ENCODE measurements around the gene CEMIP. TPM values are rescaled to one million over a fixed set of nuclear protein-coding genes. Genes with fewer than 3 reads are reported as not detected.

CEMIP gene
- total and polyA plus RNA-seq, 2 of the 4 experiments (the other 2 are of a cell fraction), result 63.8 to 78.0 TPM

DNA sequence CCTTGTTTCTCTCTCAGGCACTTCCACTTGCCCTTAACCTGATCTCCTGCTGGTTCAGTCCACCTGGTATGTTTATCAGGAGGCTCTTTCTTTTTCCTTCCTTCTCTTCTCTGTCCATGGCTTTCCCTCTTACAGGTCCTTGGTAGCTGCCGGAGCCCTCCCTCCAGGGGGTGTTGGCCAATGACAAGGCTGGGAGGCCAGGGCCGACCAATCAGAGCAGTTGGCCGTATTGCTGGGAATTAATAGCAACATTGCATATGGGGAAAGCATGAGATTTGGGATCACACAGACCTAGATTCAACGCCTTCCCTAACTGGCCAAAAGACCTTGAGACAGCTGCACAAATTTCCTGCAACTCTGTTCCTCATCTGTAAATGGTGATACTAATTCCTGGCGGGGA lies 62.4 kb downstream of the CEMIP start:
- Histone ChIP-seq H3K27me3 (ENCODE audit: control insufficient read depth, insufficient read depth, low read length) (no peaks in the 10 kb centered on the region), H3K56ac (ENCODE audit: extremely low read depth, insufficient read depth, low read length) (no peak overlapping the region), H3K18ac (ENCODE audit: low read depth, low read length) (no peak overlapping the region), H3K4me3 (ENCODE audit: insufficient read depth, low read depth, low read length) (no peak overlapping the region), H3K79me1 (ENCODE audit: low read depth in 1 of 2, low read length in 2 of 2) (peaks cover 0 to 40% of the 10 kb centered on the region in 2 experiments; a peak in 3 of 4 replicates), H3K9me1 (ENCODE audit: insufficient read depth, low read length) (peaks cover 6% of the 10 kb centered on the region; the same call in 1 of the 2 replicates), H3K27ac (ENCODE audit: insufficient read depth, low read length) (no peak overlapping the region), H4K20me1 (ENCODE audit: insufficient read depth, low read length) (peaks cover 93% of the 10 kb centered on the region), H4K91ac (ENCODE audit: insufficient read depth, low read depth, low read length) (no peak overlapping the region), H4K5ac (ENCODE audit: low read depth, low read length) (no peak overlapping the region), H2BK20ac (ENCODE audit: low read depth, low read length) (no peak overlapping the region), H3K4me2 (ENCODE audit: low read depth, low read length) (no peak overlapping the region), H3K9me3 (ENCODE audit: control insufficient read depth, insufficient read depth, low read length) (no peaks in the 10 kb centered on the region), H3K14ac (replicated peaks; ENCODE audit: low read depth, low read length) (no peak overlapping the region), H2AFZ (replicated peaks; ENCODE audit: low read length, poor library complexity) (no peak overlapping the region), H3K4me1 (ENCODE audit: control insufficient read depth, insufficient read depth, low read length) (peaks cover 5% of the 10 kb centered on the region; the same call in 1 of the 2 replicates), H2AK5ac (ENCODE audit: low read depth, low read length) (no peak overlapping the region), H2BK120ac (ENCODE audit: low read depth, low read length) (no peak overlapping the region), H2BK15ac (ENCODE audit: low read depth, low read length) (no peak overlapping the region), H3K4ac (ENCODE audit: low read depth, low read length) (no peak overlapping the region), H2BK5ac (ENCODE audit: low read depth, low read length, poor library complexity, severe bottlenecking) (no peak overlapping the region), H4K8ac (ENCODE audit: low read depth in 2 of 2, low read length in 2 of 2) (no peak overlapping the region), H3K23ac (ENCODE audit: low read depth, low read length) (no peak overlapping the region), H2AK9ac (replicated peaks; ENCODE audit: low read depth, low read length, poor library complexity) (no peak overlapping the region), H3K36me3 (ENCODE audit: control insufficient read depth, insufficient read depth, low read length) (peaks cover 79% of the 10 kb centered on the region), H3K9ac (ENCODE audit: low read depth, low read length) (no peak overlapping the region)
- in situ Hi-C loops (cut with MboI; ENCODE audit: low sequenced_read_pairs) (loop anchor here (5.0 kb wide), 1 partner anchor 51 kb away; no protein-coding TSS in a partner anchor), dilution Hi-C loops (cut with HindIII; ENCODE audit: low sequenced_read_pairs, unreplicated experiment) (no loop called here), intact Hi-C loops (cut with micrococcal nuclease) (no loop called here)
- POLR2A ChIA-PET (ENCODE audit: unreplicated experiment), result no interaction called here
- no CpG with 5 or more reads among the region's 5 CpGs for WGBS, 2 experiments (ENCODE audit: extremely low coverage in 2 of 2, insufficient read length in 1 of 2)
- DNase-seq (no peak), ATAC-seq (ENCODE audit: low read depth) (no peak)
- no peak for TF ChIP-seq RCOR1 (IDR thresholded peaks at IDR 0.05; ENCODE audit: insufficient replicate concordance, low read length)
- no peak for TF ChIP-seq MAZ (IDR thresholded peaks at IDR 0.05; ENCODE audit: borderline replicate concordance, low read depth, low read length)
- no peak for TF ChIP-seq CHD1 (IDR thresholded peaks at IDR 0.05; ENCODE audit: low read depth, low read length)
- no peak for TF ChIP-seq SMC3 (IDR thresholded peaks at IDR 0.05; ENCODE audit: low read depth, low read length)
- no TSS peak for BruUV-seq (replicated peaks)
- CTCF ChIA-PET, result no interaction called here

Measured in IMR-90 (cell line).